ENCODE results near the gene SLC34A1. TPM values are rescaled to one million over a fixed set of nuclear protein-coding genes. Genes with fewer than 3 reads are reported as not detected.

SLC34A1 gene
- total and polyA plus RNA-seq, 2 donors (not counting 1 experiment from before 2014, with no cell fraction given), result 0.06 TPM; not detected in 1

DNA sequence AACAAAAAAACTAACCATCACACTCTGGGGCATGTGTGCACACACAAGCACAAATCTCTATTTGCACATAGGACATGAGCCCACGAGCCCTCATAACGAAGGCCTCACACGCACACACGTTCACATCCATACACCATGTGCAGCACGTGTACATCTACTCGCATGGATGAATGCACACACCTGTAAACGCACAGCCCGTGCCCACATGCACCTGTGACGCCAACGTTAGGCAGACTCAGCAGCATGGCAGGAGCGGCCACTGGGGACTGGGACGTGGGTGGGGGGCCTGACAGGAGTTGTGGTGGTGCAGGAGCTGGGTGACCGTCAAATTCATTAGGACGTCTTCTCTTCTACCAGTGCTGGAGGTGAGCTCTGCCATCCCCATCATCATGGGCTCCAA lies 3.2 kb downstream of the SLC34A1 start:
- CTCF ChIA-PET, result interaction anchor here (3.7 to 10.1 kb wide), 3 partner anchors 16 to 68 kb away, joined by 44 to 186 read pairs (median 146); partner anchors contain the start of gene PFN3
- H2AFZ ChIP-seq (ENCODE audit: insufficient read depth, low read depth, low read length, poor library complexity, severe bottlenecking), result no peak overlapping the region
- TF ChIP-seq EZH2 (IDR thresholded peaks at IDR 0.05; ENCODE audit: borderline replicate concordance, insufficient read depth, low read depth, low read length, poor library complexity, severe bottlenecking), result no peak
- TF ChIP-seq, protein P1, sequence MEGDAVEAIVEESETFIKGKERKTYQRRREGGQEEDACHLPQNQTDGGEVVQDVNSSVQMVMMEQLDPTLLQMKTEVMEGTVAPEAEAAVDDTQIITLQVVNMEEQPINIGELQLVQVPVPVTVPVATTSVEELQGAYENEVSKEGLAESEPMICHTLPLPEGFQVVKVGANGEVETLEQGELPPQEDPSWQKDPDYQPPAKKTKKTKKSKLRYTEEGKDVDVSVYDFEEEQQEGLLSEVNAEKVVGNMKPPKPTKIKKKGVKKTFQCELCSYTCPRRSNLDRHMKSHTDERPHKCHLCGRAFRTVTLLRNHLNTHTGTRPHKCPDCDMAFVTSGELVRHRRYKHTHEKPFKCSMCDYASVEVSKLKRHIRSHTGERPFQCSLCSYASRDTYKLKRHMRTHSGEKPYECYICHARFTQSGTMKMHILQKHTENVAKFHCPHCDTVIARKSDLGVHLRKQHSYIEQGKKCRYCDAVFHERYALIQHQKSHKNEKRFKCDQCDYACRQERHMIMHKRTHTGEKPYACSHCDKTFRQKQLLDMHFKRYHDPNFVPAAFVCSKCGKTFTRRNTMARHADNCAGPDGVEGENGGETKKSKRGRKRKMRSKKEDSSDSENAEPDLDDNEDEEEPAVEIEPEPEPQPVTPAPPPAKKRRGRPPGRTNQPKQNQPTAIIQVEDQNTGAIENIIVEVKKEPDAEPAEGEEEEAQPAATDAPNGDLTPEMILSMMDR (IDR thresholded peaks at IDR 0.05), result no peak
- H3K4me3 Mint-ChIP-seq, result no peak overlapping the region
- no peak overlapping the region for H3K9ac ChIP-seq (ENCODE audit: low read length)
- H4K20me1 ChIP-seq (ENCODE audit: control insufficient read depth, insufficient read depth, low read length, poor library complexity, severe bottlenecking), result no peaks in the 10 kb centered on the region
- no peaks in the 10 kb centered on the region for H3K9me3 Mint-ChIP-seq (ENCODE audit: insufficient read depth)
- intact Hi-C loops (cut with micrococcal nuclease), result no loop called here
- H3K27ac Mint-ChIP-seq, result no peak overlapping the region
- no peaks in the 10 kb centered on the region for H3K36me3 ChIP-seq (replicated peaks in 1 of 2; ENCODE audit: control extremely low read depth in 1 of 2, control insufficient read depth in 1 of 2, extremely low read depth in 1 of 2, insufficient read depth in 2 of 2, low read length in 1 of 2)
- H3K27me3 Mint-ChIP-seq, result peaks cover 22% of the 10 kb centered on the region
- peaks cover 14 to 24% of the 10 kb centered on the region in 2 donors for H3K4me1 ChIP-seq (ENCODE audit: control insufficient read depth in 2 of 2, insufficient read depth in 2 of 2, low read length in 2 of 2)
- no peaks in the 10 kb centered on the region for H3K79me2 ChIP-seq (ENCODE audit: control insufficient read depth, insufficient read depth, low read length)
- H3K9me3 ChIP-seq (ENCODE audit: control extremely low read depth in 1 of 3, control insufficient read depth in 2 of 3, insufficient read depth in 1 of 3, low read length in 2 of 3), result no peaks in the 10 kb centered on the region
- H3K4me1 Mint-ChIP-seq, result peaks cover 25% of the 10 kb centered on the region
- peaks cover 0 to 16% (median 0%) of the 10 kb centered on the region in 4 experiments for H3K27me3 ChIP-seq (replicated peaks in 1 of 4; ENCODE audit: control extremely low read depth in 1 of 4, control insufficient read depth in 3 of 4, insufficient read depth in 4 of 4, low read length in 3 of 4)
- DNase-seq (no peak), ATAC-seq (ENCODE audit: low read depth) (no peak)
- POLR2A ChIA-PET, result no interaction called here
- no peak overlapping the region for H3K27ac ChIP-seq (ENCODE audit: low read length in 2 of 2)
- no peak overlapping the region for H3K4me3 ChIP-seq (ENCODE audit: control extremely low read depth in 1 of 5, extremely low read depth in 1 of 5, insufficient read depth in 1 of 5, low read depth in 2 of 5, low read length in 4 of 5)
- no peak overlapping the region for H3K4me2 ChIP-seq (replicated peaks; ENCODE audit: low read depth, low read length, poor library complexity, severe bottlenecking)
- 67% methylated on average over 7 of the region's 14 CpGs for WGBS (ENCODE audit: insufficient coverage)

DNA sequence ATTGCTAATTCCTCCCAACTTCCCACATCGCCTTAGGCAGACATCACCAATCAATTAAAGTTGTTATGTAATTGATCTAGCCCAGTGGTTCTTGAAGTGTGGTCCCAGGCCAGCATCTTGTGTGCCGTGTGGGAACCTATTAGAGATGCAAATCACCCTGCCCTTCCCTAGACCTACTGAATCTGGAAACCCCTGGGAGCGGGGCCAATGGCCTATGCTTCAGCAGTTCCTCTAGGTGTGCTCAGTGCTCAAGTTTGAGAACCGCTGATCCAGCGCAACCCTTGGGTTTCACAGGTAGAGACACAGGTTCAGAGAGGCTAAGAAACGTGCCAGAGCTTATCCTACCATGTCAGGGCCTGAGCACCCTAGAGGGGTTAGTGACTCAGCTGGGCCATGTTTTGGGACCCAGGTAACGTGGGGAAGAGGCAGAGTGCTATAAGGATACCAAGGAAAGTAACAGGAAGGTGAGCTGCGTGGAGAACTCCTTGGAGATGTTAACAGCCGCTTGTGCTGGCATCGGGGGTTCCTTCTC lies 4.4 kb downstream of the SLC34A1 start:
- H3K27me3 ChIP-seq (replicated peaks in 1 of 4; ENCODE audit: control extremely low read depth in 1 of 4, control insufficient read depth in 3 of 4, insufficient read depth in 4 of 4, low read length in 3 of 4), result peaks cover 0 to 5% (median 0%) of the 10 kb centered on the region in 4 experiments
- ATAC-seq (ENCODE audit: low read depth) (no peak), DNase-seq (no peak)
- H4K20me1 ChIP-seq (ENCODE audit: control insufficient read depth, insufficient read depth, low read length, poor library complexity, severe bottlenecking), result no peaks in the 10 kb centered on the region
- Mint-ChIP-seq H3K9me3 (ENCODE audit: insufficient read depth) (no peaks in the 10 kb centered on the region), H3K4me1 (peaks cover 27% of the 10 kb centered on the region), H3K27me3 (peaks cover 15% of the 10 kb centered on the region), H3K4me3 (no peak overlapping the region), H3K27ac (no peak overlapping the region)
- no peaks in the 10 kb centered on the region for H3K36me3 ChIP-seq (replicated peaks in 1 of 2; ENCODE audit: control extremely low read depth in 1 of 2, control insufficient read depth in 1 of 2, extremely low read depth in 1 of 2, insufficient read depth in 2 of 2, low read length in 1 of 2)
- H3K79me2 ChIP-seq (ENCODE audit: control insufficient read depth, insufficient read depth, low read length), result no peaks in the 10 kb centered on the region
- TF ChIP-seq, protein P1 (IDR thresholded peaks at IDR 0.05), result no peak
- TF ChIP-seq EZH2 (IDR thresholded peaks at IDR 0.05; ENCODE audit: borderline replicate concordance, insufficient read depth, low read depth, low read length, poor library complexity, severe bottlenecking), result no peak
- no peak overlapping the region for H3K4me3 ChIP-seq (ENCODE audit: control extremely low read depth in 1 of 5, extremely low read depth in 1 of 5, insufficient read depth in 1 of 5, low read depth in 2 of 5, low read length in 4 of 5)
- intact Hi-C loops (cut with micrococcal nuclease), result no loop called here
- H3K27ac ChIP-seq (ENCODE audit: low read length in 2 of 2), result no peak overlapping the region
- WGBS (ENCODE audit: insufficient coverage), result 94% methylated on average over 8 of the region's 10 CpGs
- no peak overlapping the region for H3K4me2 ChIP-seq (replicated peaks; ENCODE audit: low read depth, low read length, poor library complexity, severe bottlenecking)
- CTCF ChIA-PET, result interaction anchor here (1.0 to 10.1 kb wide), 10 partner anchors 15 to 128 kb away, joined by 3 to 186 read pairs (median 20); partner anchors contain the start of genes DDX41, DOK3, F12 and PDLIM7
- peaks cover 14 to 24% of the 10 kb centered on the region in 2 donors for H3K4me1 ChIP-seq (ENCODE audit: control insufficient read depth in 2 of 2, insufficient read depth in 2 of 2, low read length in 2 of 2)
- H2AFZ ChIP-seq (ENCODE audit: insufficient read depth, low read depth, low read length, poor library complexity, severe bottlenecking), result no peak overlapping the region
- no peaks in the 10 kb centered on the region for H3K9me3 ChIP-seq (ENCODE audit: control extremely low read depth in 1 of 3, control insufficient read depth in 2 of 3, insufficient read depth in 1 of 3, low read length in 2 of 3)
- H3K9ac ChIP-seq (ENCODE audit: low read length), result no peak overlapping the region
- POLR2A ChIA-PET, result interaction anchor here (2.3 kb wide), 1 partner anchor 65 kb away, joined by 17 read pairs; no protein-coding TSS in a partner anchor
